AG04450 (cell line): ENCODE results near the gene ITGB3BP. TPM values are rescaled to one million over a fixed set of nuclear protein-coding genes. Genes with fewer than 3 reads are reported as not detected.

Experiments
- CTCF ChIA-PET: fragments of 300-600, 350-600 bp; formaldehyde crosslinking; extraction: SDS; loops from one replicate; lab custom pipeline; 2022; ENCODE audit warnings: antibody characterized with exemption, inconsistent platforms; lab: Charles Lee
- POLR2A ChIA-PET: fragments of 350-600 bp; formaldehyde crosslinking; extraction: SDS; loops from one replicate; lab custom pipeline; 2021; ENCODE audit warnings: antibody characterized with exemption, inconsistent platforms; lab: Yijun Ruan, JAX
- DNase-seq: peaks from one replicate; pipeline ENCODE4 v3.0.0-alpha.2; 2011; ENCODE audit warnings: low read depth, low spot score
- H3K27ac ChIP-seq: one replicate; pipeline ENCODE4 v1.5.1; 2012; ENCODE audit warnings: low read depth, low read length, control low read depth
- H3K27me3 ChIP-seq: one replicate; pipeline ENCODE4 v1.6.0; 2012; ENCODE audit warnings: low read length; ENCODE audit not compliant: control insufficient read depth, insufficient read depth
- H3K4me3 ChIP-seq: 2 replicates; pipeline ENCODE4 v1.5.1; 2011; ENCODE audit warnings: mild to moderate bottlenecking, low read depth, low read length, control low read depth
- H3K9me3 ChIP-seq: 2 replicates; pipeline ENCODE4 v1.5.1; 2012; ENCODE audit warnings: low read length; ENCODE audit not compliant: control insufficient read depth, insufficient read depth
- polyA plus RNA-seq: library from polyadenylated mRNA; depleted of rRNA; stranded (reverse); fragments of >200 nt; gene quantifications from 2 replicates; pipeline ENCODE4 v1.2.3, GENCODE V29; 2011
- TF ChIP-seq, protein P1 (sequence below): IDR thresholded peaks from 2 replicates; pipeline ENCODE4 v1.5.1; 2011; ENCODE audit warnings: low read depth, low read length, control low read depth, inconsistent platforms

ITGB3BP gene
- polyA plus RNA-seq, 1 experiment: 18.0 TPM

DNA sequence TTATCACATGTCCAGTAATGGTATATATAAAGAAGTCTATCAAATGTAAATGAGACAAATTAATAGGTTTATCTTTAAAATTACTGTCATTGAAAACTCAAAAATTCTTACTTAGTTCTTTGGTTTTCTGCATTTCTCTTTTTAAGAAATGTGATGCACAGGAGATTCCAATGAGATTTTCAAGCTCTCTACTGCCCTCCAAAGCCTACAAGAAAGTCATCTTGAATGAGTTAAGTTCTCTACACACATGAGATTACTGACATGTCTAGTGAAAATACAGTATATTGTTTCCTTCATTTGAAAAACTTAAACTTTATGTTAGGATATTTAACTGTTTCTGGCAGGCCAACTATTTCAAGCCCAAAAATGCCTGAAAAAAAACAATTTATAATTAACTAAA is 68.8 kb downstream of the ITGB3BP start:
- Histone ChIP-seq H3K9me3 (no peaks in the 10 kb centered on the region), H3K27ac (no peak overlapping the region), H3K27me3 (no peaks in the 10 kb centered on the region), H3K4me3 (no peak overlapping the region)
- POLR2A ChIA-PET: no interaction called here
- CTCF ChIA-PET: no interaction called here
- DNase-seq: peak; percentile 2
- TF ChIP-seq, protein P1, sequence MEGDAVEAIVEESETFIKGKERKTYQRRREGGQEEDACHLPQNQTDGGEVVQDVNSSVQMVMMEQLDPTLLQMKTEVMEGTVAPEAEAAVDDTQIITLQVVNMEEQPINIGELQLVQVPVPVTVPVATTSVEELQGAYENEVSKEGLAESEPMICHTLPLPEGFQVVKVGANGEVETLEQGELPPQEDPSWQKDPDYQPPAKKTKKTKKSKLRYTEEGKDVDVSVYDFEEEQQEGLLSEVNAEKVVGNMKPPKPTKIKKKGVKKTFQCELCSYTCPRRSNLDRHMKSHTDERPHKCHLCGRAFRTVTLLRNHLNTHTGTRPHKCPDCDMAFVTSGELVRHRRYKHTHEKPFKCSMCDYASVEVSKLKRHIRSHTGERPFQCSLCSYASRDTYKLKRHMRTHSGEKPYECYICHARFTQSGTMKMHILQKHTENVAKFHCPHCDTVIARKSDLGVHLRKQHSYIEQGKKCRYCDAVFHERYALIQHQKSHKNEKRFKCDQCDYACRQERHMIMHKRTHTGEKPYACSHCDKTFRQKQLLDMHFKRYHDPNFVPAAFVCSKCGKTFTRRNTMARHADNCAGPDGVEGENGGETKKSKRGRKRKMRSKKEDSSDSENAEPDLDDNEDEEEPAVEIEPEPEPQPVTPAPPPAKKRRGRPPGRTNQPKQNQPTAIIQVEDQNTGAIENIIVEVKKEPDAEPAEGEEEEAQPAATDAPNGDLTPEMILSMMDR: peak; percentile 51

DNA sequence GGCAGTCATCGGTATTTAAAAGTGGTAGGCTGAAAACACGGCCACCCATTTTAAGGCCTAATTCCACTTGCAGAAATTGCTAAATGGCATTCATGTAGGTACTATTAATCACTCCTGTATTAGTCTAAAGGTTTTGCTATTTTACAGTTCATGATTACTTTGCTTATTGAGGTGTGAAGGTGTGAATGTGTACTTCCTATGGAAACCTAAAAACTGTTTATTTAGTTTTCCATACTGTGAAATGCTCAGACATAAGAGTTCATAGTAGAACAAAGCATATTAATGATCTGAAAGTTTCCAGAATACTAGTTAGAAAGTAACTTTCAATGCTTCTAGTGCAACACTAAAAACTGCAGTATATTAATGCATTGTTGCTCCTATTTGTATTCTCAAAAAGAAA is 69.8 kb downstream of the ITGB3BP start:
- DNase-seq: no peak
- no peaks in the 10 kb centered on the region for H3K9me3 ChIP-seq
- ChIA-PET CTCF (interaction anchor here (0.6 kb wide), 1 partner anchor 24 kb away, joined by 4 read pairs; no protein-coding TSS in a partner anchor), POLR2A (no interaction called here)
- H3K4me3 ChIP-seq: no peak overlapping the region
- no peaks in the 10 kb centered on the region for H3K27me3 ChIP-seq
- TF ChIP-seq, protein P1: no peak
- H3K27ac ChIP-seq: no peak overlapping the region

DNA sequence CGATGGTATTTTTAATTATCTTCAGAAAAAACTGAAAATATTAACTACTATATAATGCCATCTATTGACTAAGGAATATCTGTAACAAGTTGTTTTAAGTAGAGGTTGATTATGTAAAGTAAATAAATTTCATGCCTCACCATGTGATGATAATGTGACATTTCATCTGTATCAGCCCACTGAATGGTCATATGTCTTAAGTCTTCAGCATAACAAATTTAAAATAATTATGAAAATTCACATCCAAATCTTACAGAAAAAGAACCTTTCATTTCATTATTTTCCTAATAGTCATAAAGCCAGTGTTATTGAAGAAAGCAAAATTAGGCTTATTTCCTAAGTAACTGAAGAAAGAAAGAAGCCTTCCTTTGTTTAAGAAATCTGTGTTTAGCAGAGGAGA is 72.6 kb downstream of the ITGB3BP start:
- Histone ChIP-seq H3K4me3 (no peak overlapping the region), H3K27me3 (no peaks in the 10 kb centered on the region), H3K9me3 (no peaks in the 10 kb centered on the region), H3K27ac (no peak overlapping the region)
- ChIA-PET CTCF (interaction anchor here (0.6 to 1.0 kb wide), 2 partner anchors 9 to 11 kb away, joined by 3 read pairs; no protein-coding TSS in a partner anchor), POLR2A (no interaction called here)
- TF ChIP-seq, protein P1: no peak
- no peak for DNase-seq

DNA sequence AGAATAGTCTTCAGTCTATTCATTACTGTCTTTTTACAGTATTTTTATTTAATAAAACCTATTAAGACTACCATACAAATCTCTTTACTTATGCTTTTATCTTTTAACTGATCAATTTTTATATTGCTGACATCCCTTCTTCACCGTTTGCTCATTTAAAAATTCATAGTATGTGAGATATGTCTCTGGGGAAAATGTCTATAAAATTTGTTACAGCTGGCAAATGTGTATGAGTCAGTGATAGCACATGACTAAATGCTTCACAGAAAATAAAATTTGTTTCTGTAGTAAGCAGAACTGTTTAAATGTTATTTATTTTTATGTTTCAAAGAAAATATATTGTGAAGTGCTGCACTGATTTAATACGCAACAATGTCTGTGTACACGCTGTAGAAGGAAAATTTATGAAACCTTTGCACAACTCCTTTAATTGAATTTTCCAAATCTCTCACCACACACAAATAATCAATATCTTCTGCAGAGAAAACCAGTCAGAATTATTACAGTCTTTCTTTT is 74.2 kb downstream of the ITGB3BP start:
- ChIA-PET POLR2A (no interaction called here), CTCF (no interaction called here)
- Histone ChIP-seq H3K4me3 (no peak overlapping the region), H3K27ac (no peak overlapping the region), H3K27me3 (no peaks in the 10 kb centered on the region), H3K9me3 (no peaks in the 10 kb centered on the region)
- DNase-seq: no peak
- TF ChIP-seq, protein P1: no peak

DNA sequence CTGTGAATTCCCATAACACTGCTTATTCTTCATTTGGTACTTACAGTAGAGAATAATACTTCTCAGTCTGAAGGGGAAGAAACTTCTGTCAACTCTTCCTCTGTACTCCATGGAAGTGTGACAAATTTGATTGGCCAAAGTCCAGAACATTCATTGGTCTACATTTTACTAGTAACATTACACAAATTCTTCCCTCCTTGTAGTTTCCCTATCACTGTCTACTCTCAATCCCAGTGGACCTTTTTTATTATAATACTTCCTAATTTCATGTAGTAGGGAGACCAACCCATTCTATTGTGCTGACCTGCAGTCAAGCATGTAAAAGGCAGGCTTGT is 80.9 kb downstream of the ITGB3BP start:
- H3K27ac ChIP-seq: no peak overlapping the region
- DNase-seq: no peak
- TF ChIP-seq, protein P1: no peak

More for the DNA sequence above, 80.9 kb downstream of the ITGB3BP start:
- Histone ChIP-seq H3K27me3 (no peaks in the 10 kb centered on the region), H3K4me3 (no peak overlapping the region), H3K9me3 (no peaks in the 10 kb centered on the region)
- ChIA-PET CTCF (interaction anchor here (0.6 to 2.3 kb wide), 15 partner anchors 11 to 113 kb away, joined by 3 to 14 read pairs (median 3); partner anchors contain the start of gene ALG6), POLR2A (no interaction called here)
